SJSA1 (cell line): ENCODE measurements around the gene GNA14. TPM values are rescaled to one million over a fixed set of nuclear protein-coding genes. Genes with fewer than 3 reads are reported as not detected.

Experiments
- DNase-seq, 2 experiments: peaks; one replicate each; pipeline ENCODE4 v3.0.0-alpha.2; 2015 to 2020; ENCODE audit warnings: low spot score in 2 of 2, low read depth in 1 of 2
- H3K27ac ChIP-seq: fragments of 250-450 bp; sonication (Bioruptor Pico); 2 replicates; pipeline ENCODE4 v1.5.1; 2020; ENCODE audit warnings: mild to moderate bottlenecking, moderate library complexity
- H3K27me3 ChIP-seq: fragments of 250-450 bp; sonication (Bioruptor Pico); replicated peaks from 2 replicates; pipeline ENCODE4 v1.5.1; 2020; ENCODE audit warnings: mild to moderate bottlenecking, moderate library complexity
- H3K36me3 ChIP-seq: fragments of 250-450 bp; sonication (Bioruptor Pico); 2 replicates; pipeline ENCODE4 v1.5.1; 2020; ENCODE audit warnings: mild to moderate bottlenecking
- H3K4me1 ChIP-seq: fragments of 250-450 bp; sonication (Bioruptor Pico); replicated peaks from 2 replicates; pipeline ENCODE4 v1.6.1; 2021; ENCODE audit warnings: mild to moderate bottlenecking
- H3K4me3 ChIP-seq: fragments of 250-450 bp; sonication (Bioruptor Pico); 2 replicates; pipeline ENCODE4 v1.5.1; 2020; ENCODE audit warnings: mild to moderate bottlenecking
- H3K9me3 ChIP-seq: fragments of 250-450 bp; sonication (Bioruptor Pico); replicated peaks from 2 replicates; pipeline ENCODE4 v1.5.1; 2020; ENCODE audit warnings: mild to moderate bottlenecking
- total RNA-seq: library from RNA; depleted of rRNA; stranded (reverse); fragments of >200 nt; shearing (Covaris generic); gene quantifications from 2 replicates; pipeline ENCODE4 v1.2.3, GENCODE V29; 2014

GNA14 gene
- total RNA-seq, 1 experiment from 2014 or later: 0.45 TPM

GRCh38 chr9:77556396-77556795 lies 91.7 kb downstream of the GNA14 start:
- no peaks in the 10 kb centered on the region for H3K36me3 ChIP-seq
- no peaks in the 10 kb centered on the region for H3K4me1 ChIP-seq
- H3K4me3 ChIP-seq: no peak overlapping the region
- DNase-seq: no peak
- H3K27ac ChIP-seq: no peak overlapping the region
- 0 out of 2 replicates have a peak, but pooled peaks cover 5% of the 10 kb centered on the region for H3K27me3 ChIP-seq
- H3K9me3 ChIP-seq: no peaks in the 10 kb centered on the region

DNA sequence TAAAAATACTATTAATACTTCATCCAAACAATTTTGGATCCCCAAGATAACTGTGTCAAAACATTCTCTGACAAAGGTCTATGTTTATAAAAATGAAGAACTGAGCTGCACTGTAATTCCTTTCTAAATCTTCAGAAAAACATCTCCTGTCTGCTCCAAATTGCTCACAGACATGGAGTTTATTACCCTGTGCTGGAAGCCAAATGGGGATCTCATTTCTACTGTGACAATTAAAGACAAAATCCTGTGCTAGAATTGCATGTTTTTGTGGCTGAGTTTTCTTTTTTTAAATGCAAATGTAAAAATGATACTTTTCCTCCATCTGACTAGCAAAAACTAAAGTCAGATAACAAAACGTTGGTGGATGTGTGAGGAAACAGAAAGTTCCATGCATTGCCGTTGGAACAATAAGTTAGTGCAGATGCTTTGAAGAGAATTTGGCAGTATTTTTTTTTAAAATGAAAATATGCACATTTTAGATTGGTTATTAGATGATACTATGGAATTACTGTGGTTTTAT lies 93.5 kb downstream of the GNA14 start:
- 0 out of 2 replicates have a peak, but pooled peaks cover 3% of the 10 kb centered on the region for H3K27me3 ChIP-seq
- H3K9me3 ChIP-seq: no peaks in the 10 kb centered on the region
- no peak overlapping the region for H3K4me3 ChIP-seq
- H3K4me1 ChIP-seq: no peaks in the 10 kb centered on the region
- no peak for DNase-seq
- no peak overlapping the region for H3K27ac ChIP-seq
- no peaks in the 10 kb centered on the region for H3K36me3 ChIP-seq

DNA sequence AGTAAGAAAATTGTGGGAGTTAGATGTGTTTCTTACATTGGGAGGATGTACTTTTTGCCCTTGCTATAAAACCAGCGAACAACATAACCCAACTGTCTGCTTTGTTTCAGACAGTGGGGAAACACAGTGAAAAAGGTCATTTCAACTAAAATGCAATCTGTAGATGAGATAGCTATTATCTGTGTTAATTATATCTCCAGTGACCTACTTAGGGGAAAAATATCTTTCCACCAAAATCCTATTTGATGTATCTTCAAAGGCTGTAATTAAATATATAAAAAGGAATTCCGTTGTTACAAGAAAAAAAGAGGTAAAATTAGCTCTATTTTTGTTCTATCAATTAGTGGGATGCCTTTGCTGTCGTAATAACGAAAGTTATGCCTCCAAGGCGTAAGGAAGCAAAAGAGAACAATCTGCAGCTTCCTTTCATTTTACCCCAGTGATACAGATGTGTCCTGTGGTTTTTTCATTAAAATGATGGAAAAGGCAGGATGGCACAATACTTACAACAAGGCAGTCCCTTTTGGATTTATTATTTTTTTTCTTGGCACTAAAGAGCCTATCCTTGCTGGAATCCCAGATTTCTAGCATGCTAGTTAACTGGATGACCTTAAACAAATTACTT lies 100.9 kb downstream of the GNA14 start:
- H3K4me1 ChIP-seq: no peaks in the 10 kb centered on the region
- H3K27me3 ChIP-seq: no peaks in the 10 kb centered on the region
- DNase-seq: no peak
- no peaks in the 10 kb centered on the region for H3K36me3 ChIP-seq
- peaks cover 4% of the 10 kb centered on the region; the same call in 1 of the 2 replicates for H3K9me3 ChIP-seq
- no peak overlapping the region for H3K4me3 ChIP-seq
- H3K27ac ChIP-seq: no peak overlapping the region

- Histone ChIP-seq H3K4me1 (no peaks in the 10 kb centered on the region), H3K27me3 (no peaks in the 10 kb centered on the region), H3K4me3 (no peak overlapping the region), H3K9me3 (peaks cover 11% of the 10 kb centered on the region; the same call in 1 of the 2 replicates), H3K36me3 (no peaks in the 10 kb centered on the region), H3K27ac (no peak overlapping the region)
- no peak for DNase-seq
These were observed 101.7 kb downstream of the GNA14 start for GRCh38 chr9:77546376-77546950.

DNA sequence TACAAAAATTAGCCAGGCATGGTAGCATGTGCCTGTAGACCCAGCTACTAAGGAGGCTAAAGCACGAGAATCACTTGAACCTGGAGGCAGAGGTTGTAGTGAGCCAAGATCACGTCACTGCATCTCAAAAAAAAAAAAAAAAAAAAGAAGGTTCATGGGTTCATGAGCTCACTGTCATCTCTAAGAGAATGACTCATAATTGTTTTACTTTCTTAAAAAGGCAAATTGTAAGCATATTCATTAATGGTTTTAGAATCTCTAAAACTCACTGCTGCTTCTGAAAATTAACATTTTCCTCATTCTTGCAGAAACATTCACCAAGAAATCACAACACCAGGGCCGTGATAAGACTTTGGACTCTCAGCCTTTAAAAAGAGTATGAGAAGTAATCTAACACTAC lies 103.6 kb downstream of the GNA14 start:
- DNase-seq: no peak
- Histone ChIP-seq H3K4me1 (no peaks in the 10 kb centered on the region), H3K36me3 (no peaks in the 10 kb centered on the region), H3K27me3 (no peaks in the 10 kb centered on the region), H3K27ac (no peak overlapping the region), H3K9me3 (peaks cover 11% of the 10 kb centered on the region; the same call in 1 of the 2 replicates), H3K4me3 (no peak overlapping the region)

DNA sequence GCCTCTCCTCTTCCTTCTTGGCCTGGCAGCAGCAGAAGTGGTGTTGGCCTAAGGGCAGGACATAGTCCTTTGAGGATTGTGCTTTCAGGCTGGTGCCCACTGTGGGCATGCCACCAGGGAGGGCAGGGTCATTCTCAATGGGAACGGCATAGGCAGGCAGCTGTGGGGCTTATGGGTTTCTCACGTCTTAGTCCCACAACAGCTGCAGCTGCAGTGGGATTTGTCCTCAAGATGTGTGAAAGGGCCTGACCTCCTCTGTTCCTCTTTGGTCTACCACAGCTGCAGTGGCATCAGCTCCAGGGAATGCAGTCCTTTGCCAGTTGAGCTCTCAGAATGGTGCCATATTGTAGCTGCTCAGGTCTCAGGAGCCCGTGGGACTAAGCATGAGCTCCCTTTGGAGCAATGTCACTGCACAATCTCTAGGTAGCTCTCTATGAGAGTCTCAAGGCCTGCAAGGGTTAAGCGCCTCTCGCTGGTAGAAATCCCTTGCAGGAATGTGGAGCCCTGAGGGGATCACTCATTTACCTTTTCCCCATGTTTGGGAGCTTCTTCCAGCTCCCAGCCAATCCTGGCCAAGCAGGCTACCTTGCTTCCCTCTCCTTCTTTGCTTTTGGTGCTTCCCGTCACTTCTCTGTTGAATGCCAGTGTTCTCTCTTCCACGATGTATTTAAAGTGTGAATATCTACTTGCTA lies 104.8 kb downstream of the GNA14 start:
- Histone ChIP-seq H3K27ac (no peak overlapping the region), H3K27me3 (no peaks in the 10 kb centered on the region), H3K4me3 (no peak overlapping the region), H3K4me1 (no peaks in the 10 kb centered on the region), H3K9me3 (peaks cover 11% of the 10 kb centered on the region; the same call in 1 of the 2 replicates), H3K36me3 (no peaks in the 10 kb centered on the region)
- no peak for DNase-seq

- H3K4me3 ChIP-seq: no peak overlapping the region
These were observed 106.5 kb downstream of the GNA14 start for GRCh38 chr9:77541600-77541999.

GRCh38 chr9:77541055-77541454 lies 107.1 kb downstream of the GNA14 start:
- peaks cover 11% of the 10 kb centered on the region; the same call in 1 of the 2 replicates for H3K9me3 ChIP-seq
- no peak overlapping the region for H3K27ac ChIP-seq

More at GRCh38 chr9:77541600-77541999, 106.5 kb downstream of the GNA14 start:
- Histone ChIP-seq H3K27ac (no peak overlapping the region), H3K4me1 (no peaks in the 10 kb centered on the region), H3K9me3 (peaks cover 11% of the 10 kb centered on the region; the same call in 1 of the 2 replicates), H3K36me3 (no peaks in the 10 kb centered on the region), H3K27me3 (no peaks in the 10 kb centered on the region)
- no peak for DNase-seq

GRCh38 chr9:77534376-77535057 lies 113.6 kb downstream of the GNA14 start:
- Histone ChIP-seq H3K27ac (no peak overlapping the region), H3K36me3 (no peaks in the 10 kb centered on the region), H3K4me3 (no peak overlapping the region), H3K4me1 (no peaks in the 10 kb centered on the region), H3K9me3 (no peaks in the 10 kb centered on the region), H3K27me3 (no peaks in the 10 kb centered on the region)
- no peak for DNase-seq

More at GRCh38 chr9:77541055-77541454, 107.1 kb downstream of the GNA14 start:
- Histone ChIP-seq H3K36me3 (no peaks in the 10 kb centered on the region), H3K4me1 (no peaks in the 10 kb centered on the region), H3K27me3 (no peaks in the 10 kb centered on the region), H3K4me3 (no peak overlapping the region)
- DNase-seq: no peak

GRCh38 chr9:77533671-77534070 lies 114.5 kb downstream of the GNA14 start:
- H3K27ac ChIP-seq: no peak overlapping the region
- no peak for DNase-seq
- no peaks in the 10 kb centered on the region for H3K36me3 ChIP-seq
- no peak overlapping the region for H3K4me3 ChIP-seq
- no peaks in the 10 kb centered on the region for H3K4me1 ChIP-seq
- H3K27me3 ChIP-seq: no peaks in the 10 kb centered on the region
- H3K9me3 ChIP-seq: no peaks in the 10 kb centered on the region

DNA sequence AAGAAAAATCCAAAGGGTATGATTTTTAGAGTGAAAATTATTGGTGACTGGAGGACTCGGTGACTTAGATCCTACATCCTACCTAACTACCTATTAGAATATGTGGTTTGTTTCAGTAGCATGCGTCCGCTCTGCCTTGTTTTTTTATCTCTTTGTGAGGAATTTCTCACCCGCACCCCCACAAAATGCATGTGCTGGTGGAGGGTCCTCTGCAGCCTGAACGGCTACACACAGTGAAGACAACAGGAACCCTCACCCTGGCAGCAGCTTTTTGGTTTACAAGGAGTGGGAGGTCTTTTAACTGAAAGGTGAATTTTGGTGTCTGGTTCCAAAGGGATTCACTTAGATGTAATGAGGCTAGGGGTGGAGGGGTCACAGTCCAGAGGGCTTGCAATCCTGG lies 115.5 kb downstream of the GNA14 start:
- H3K27ac ChIP-seq: no peak overlapping the region
- H3K36me3 ChIP-seq: no peaks in the 10 kb centered on the region
- no peaks in the 10 kb centered on the region for H3K9me3 ChIP-seq
- H3K4me1 ChIP-seq: no peaks in the 10 kb centered on the region
- no peak for DNase-seq
- no peaks in the 10 kb centered on the region for H3K27me3 ChIP-seq
- H3K4me3 ChIP-seq: no peak overlapping the region

DNA sequence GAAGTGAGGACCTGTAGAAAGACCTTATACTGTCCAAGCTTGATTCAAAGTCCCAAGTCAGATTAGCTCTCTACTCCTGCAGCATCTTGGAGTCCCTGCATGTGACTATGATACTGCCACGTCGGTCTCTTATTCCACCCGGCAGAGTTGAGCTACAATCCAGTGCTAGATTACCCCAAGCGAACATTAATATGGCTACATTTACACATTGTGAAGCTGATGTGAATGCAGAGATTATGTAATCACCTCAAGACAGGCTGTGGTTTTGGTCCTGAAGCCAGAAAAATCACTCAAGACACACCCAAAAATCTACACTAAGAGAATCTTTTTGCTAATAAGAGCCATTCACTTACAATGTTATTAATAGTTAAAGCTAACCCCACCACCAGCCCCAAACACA lies 116.7 kb downstream of the GNA14 start:
- H3K4me1 ChIP-seq: no peaks in the 10 kb centered on the region
- no peak for DNase-seq

DNA sequence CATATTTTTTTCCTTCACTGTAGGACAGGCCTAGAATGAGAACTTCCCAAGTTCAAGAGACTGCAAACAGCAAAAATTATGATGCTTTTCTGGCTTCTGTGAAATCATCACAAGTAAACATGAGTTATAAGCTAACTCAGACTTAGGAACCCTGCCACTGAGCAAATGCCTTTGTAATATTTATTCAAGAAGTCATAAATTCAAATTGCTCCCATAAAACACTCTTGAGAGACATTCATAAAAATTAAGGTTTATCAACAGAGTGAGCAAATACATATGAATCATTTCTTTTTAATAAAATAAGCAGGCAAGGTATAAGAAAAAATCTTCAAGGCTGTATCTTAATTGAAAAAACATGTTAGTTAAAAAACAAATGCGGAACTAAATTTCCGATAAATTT lies 124.2 kb downstream of the GNA14 start:
- no peak for DNase-seq
- Histone ChIP-seq H3K27ac (no peak overlapping the region), H3K4me1 (no peaks in the 10 kb centered on the region), H3K9me3 (no peaks in the 10 kb centered on the region), H3K36me3 (no peaks in the 10 kb centered on the region), H3K4me3 (no peak overlapping the region), H3K27me3 (no peaks in the 10 kb centered on the region)

More for the DNA sequence above, 116.7 kb downstream of the GNA14 start:
- Histone ChIP-seq H3K27me3 (no peaks in the 10 kb centered on the region), H3K4me3 (no peak overlapping the region), H3K9me3 (no peaks in the 10 kb centered on the region), H3K36me3 (no peaks in the 10 kb centered on the region), H3K27ac (no peak overlapping the region)
